LHCN-M2 (cell line): ENCODE data around the gene SLC26A11. TPM values are rescaled to one million over a fixed set of nuclear protein-coding genes. Genes with fewer than 3 reads are reported as not detected.

ENCODE experiments used
- DNase-seq: peaks from one replicate; pipeline ENCODE4 v3.0.0-alpha.2; 2012; ENCODE audit warnings: low read depth
- polyA plus RNA-seq: library from polyadenylated mRNA; unstranded; fragments of >200 nt; gene quantifications from one replicate; pipeline ENCODE4 v1.2.1, GENCODE V29; 2012; ENCODE audit warnings: missing spikeins
- total RNA-seq: library from RNA; depleted of rRNA; stranded (reverse); fragments of >200 nt; gene quantifications from 2 replicates; pipeline ENCODE4 v1.2.3, GENCODE V29; 2014; rRNA removed

Gene SLC26A11
- total RNA-seq = 9.6 and 9.8 TPM in 2 replicates
- polyA plus RNA-seq = 7.2 TPM

DNA sequence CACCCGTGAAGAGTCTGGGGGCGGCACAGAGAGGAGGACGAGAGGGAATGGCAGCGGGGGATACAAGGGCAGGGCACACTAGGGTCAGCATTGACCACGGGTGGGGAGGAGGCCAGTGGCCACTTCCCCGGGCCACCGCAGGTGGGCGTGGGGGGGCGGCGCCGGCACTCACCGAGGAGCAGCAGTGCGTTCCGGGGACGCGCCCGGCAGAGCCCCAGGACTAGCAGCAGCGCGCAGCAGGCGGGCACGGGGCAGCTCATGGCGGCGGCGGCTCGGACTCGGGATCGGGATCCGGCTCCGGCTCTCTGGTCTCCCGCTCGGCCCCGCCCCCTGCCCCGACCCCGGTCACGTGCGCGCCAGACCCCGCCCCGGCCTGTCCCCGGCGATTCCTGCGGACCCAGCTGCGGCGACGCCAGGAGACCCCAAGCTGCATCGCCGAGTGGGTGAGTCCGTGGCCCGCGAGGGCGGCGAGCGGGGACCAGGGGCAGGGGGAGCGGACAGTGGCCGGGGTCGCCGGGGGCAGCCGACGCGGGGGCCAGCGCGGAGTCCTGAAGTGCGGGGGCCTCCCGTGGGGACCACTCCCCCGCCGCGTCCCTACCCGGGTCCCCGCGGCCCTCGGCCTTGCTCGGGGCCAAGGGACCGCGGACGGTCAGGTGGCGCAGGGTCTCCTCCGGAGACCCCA, at the start of gene SLC26A11, which contains the start of gene SGSH:
SLC26A11 (plus strand) TSS at position 374 of the 682 bp plus-strand sequence. CDS start 1,134 bp downstream, outside the sequence.
SGSH (minus strand) TSS at position 280 of the 682 bp plus-strand sequence; CDS start at position 260, 20 bp downstream.
- DNase-seq = peak; percentile 61

DNA sequence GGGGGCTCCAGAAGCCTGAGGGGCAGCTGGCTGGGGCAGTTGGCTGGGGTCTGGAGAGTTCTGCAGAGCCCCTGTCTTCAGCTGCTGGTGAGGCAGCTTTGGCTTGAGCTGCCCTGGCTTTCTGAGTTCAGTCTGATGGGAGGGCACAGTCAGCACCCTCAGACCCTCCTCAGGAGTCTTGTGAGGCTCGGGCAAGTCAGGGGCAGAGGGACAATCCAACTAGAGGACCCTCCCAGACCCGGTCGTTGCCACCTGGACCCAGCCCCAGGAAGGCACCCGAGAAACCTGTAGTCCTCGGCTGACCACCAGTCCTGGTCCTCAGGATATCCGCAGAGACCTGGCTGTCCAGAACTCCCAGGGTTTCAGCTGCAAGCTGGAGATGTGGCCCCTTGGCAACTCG, 48.5 kb upstream of the SLC26A11 start:
- no peak for DNase-seq

DNA sequence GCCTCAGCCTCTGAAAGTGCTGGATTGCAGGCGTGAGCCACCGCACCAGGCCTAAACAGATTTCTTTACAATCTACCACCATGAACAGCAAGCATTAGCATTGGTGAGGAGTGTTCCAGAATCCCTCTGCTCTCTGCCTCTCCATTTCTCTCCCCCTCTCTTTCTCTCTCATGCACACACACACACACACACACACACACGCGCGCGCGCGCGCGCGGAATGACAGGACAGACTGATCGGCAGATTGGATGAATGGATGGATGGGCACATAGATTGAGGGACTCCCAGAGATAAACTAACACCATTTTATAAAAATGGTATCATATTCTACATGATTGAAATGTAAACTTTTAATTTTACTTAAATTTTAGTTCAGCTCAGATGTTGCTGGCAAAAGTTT, 47.1 kb upstream of the SLC26A11 start:
- no peak for DNase-seq

DNA sequence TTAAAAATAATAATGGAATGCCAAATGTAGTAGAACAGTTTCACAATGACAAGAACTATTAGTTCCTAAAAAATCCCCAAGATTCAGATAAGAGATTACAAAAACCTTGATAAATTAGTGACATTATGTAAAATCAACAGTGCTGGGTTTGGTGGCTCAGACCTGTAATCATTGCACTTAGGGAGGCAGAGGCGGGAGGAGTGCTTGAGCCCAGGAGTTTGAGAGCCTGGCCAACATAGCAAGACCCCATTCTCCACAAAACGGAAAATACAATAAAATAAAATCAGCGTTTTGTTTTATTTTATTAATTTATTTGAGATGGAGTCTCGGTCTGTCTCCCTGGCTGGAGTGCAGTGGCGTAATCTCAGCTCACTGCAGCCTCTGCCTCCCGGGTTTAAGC, 46.3 kb upstream of the SLC26A11 start:
- no peak for DNase-seq

DNA sequence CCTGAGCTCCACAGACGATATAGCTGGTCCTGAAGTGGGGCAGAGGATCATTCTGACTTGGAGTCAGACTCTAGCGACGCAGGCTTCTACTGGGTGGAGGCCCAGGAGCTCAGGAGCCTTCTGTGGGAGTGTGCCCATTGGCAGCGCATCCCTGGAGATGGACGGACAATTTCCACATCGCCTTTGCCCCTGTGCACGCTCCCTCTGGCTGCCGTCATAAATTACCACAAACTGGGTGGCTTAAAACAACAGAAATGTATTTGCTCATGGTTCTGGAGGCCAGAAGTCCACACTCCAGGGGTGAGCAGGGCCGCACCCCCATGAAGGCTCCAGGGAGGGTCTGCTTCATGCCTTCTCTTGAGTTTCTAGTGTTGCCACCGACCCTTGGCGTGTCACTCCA, 43.5 kb upstream of the SLC26A11 start:
- DNase-seq = no peak

DNA sequence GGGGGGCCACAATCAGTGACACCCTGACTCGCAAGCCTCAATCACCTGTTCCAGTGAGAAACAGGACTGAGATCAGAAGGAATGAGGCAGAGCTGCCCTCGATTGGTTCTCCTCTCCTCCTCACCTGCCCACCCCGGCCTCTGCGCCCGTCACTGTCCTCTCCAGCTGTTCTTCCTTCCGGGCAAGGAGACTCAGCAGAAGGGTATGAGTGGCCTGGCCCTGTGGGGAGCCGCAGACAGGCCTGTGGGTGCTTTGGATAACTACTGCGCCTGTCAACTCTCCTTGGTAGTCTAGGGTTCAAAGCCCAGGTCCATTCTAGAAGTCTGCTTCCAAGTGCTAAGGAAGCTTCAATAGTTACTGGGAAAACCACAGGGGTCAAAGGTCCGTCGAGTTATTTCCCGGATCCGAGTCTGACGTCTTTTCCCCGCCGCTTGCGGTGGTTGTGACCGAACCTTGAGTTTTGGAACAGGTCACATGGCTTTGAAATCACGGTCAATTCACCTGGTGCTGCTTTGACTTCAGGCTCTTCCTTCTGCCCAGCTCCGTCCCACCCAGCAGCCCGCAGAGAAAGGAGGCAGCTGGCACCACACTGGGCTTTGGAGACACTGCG, 42.1 kb upstream of the SLC26A11 start:
- peak; percentile 5 for DNase-seq

DNA sequence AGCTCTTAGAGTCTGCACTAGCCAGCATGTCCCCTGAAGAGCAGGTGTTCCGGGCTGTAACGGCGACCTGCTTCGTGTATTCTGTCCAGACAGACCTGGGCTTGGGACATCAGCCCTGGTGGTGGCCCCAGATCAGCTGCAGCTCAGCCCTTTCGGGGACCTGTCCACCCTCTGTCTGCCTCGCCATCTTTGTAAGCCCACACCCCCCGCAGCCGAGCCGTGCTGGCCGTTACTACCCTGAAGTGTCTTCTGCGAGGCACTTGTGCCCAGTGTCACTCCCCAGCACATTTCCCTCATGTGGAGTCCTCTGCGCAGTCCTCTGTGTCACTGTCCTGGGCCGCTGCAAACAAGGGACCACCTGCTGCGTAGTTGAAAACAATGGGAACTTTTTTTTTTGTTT, 40.0 kb upstream of the SLC26A11 start:
- DNase-seq = no peak

DNA sequence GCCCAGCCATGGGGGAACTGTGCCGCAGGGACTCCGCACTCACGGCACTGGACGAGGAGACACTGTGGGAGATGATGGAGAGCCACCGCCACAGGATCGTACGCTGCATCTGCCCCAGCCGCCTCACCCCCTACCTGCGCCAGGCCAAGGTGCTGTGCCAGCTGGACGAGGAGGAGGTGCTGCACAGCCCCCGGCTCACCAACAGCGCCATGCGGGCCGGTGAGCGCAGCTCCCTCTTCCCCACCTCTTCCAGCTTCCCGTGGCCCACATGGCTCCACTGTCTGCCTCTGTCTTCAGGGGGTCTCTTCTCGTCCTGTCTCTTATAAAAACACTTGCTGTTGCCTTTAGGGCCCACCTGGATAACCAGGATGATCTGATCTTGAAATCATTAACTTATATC, 38.8 kb upstream of the SLC26A11 start:
- DNase-seq = no peak

DNA sequence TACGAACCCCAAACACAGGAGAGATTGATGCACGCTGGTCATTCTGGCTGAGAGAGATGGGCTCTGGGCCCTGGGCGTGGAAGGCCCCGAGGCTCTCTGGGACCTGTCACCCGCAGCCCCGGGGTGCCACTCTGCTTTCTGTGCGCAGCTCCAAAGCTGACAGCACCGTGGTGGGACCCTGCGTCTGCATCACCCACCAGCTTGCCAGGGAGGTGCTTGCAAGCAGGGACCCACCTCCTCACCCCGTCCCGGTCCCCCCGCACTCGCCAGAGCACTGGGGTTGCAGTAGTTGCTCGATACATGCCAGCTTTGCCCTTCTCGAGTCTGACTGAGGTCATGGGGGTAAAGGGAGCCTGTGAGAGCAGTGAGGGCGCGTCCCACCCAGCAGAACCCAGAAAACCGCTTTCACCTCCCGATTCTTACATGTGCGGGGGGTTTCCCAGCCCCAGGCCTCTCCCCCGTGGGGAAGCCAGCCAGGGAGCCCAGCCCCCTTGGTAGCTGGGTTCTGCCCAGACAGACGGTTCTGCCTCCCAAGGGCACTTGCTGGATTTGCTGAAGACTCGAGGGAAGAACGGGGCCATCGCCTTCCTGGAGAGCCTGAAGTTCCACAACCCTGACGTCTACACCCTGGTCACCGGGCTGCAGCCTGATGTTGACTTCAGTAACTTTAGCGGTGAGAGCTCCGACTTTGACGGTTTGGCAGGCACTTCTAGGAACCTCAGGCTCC, 37.9 kb upstream of the SLC26A11 start:
- no peak for DNase-seq

DNA sequence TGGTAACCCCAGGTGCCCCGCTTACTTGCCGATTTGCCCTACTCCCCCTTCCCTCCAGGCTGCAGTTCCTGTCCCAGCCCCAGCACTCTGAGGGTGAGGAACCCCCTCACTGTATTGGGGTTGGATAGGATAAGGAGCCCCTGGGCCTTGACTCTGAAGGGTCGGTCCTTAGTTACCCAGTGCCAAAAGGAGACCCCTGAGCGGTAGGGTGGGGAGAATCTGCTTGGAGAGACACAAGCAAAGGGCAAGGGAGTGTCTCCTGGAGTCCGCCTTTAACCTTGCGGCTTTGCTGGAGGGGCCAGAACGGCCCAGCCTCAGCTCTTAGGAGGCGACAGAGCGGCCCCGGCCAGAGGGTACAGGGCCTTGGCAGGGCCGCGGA, 37.4 kb upstream of the SLC26A11 start:
- DNase-seq = no peak

DNA sequence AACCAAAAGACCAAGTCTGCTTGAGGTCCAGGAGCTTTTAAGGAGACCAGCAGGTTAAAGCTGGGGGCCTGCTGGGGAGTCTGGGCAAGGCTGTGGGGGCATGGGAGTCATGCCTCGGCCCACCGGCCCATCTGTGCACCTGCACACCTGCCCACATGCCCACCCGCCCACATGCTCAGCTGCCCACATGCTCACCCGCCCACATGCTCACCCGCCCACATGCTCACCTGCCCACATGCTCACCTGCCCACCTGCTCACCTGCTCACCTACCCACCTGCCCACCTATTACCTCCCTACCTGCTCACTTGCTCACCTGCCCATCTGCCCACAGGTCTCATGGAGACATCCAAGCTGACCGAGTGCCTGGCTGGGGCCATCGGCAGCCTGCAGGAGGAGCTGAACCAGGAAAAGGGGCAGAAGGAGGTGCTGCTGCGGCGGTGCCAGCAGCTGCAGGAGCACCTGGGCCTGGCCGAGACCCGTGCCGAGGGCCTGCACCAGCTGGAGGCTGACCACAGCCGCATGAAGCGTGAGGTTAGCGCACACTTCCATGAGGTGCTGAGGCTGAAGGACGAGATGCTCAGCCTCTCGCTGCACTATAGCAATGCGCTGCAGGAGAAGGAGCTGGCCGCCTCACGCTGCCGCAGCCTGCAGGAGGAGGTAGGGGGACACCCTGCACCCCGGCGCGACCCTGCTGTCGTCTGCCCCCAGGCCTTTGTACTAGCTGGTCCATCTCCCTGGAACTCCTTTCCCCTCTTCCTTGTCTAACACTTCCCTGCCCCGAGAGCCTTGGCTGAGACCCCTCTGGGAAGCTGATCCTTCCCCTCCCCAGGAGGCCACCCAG, 36.4 kb upstream of the SLC26A11 start:
- no peak for DNase-seq

DNA sequence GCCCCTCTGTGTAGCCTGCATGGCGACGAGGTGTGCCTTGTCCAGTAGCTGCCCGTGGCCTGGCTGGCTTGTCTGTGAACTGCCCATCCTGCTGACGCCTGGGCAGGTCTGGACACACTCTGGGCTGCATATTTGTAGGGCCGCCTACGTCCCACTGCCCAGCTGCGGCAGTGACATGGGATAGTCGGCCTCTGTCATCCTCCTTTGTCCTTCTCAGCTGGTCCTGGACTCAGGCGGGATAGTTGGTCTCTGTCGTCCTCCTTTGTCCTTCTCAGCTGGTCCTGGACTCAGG, 35.9 kb upstream of the SLC26A11 start:
- no peak for DNase-seq

DNA sequence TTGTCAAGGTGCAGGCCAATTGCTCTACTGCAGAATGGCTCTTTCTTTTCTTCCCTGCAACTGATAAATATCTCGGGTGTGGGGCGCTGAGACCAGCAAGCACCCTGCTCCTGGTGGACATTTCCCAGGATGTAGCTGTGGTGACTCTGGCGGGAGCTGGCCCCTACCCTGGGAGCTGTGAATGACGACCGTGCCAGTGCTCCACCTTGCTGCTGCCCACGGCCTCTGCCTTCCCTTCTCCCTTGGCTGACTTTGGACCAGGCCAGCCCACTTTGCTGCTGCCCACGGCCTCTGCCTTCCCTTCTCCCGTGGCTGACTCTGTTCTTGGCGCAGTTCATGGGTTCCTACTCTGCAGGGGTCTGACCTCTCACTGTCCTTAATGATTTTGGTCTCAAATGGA, 34.3 kb upstream of the SLC26A11 start:
- no peak for DNase-seq

DNA sequence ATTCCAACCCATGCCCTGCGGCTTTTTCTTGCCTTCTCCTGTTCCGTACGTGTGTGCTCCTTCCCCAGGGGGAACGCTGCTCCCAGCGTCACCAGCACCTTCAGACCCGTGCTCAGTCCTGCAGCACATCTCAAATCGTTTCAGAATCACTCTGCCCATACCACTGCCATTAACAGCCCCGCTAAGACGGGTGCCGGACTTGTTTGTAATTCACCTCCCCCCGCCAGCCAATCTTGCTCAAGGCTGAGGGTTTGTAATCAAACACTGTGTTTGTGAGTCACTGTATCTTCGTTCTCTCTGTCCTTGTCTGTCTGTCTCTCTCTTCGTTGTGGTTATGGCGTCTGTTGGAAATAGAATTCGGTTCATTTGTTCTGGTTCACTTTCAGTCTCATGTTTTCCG, 33.1 kb upstream of the SLC26A11 start:
- peak; percentile 48 for DNase-seq

DNA sequence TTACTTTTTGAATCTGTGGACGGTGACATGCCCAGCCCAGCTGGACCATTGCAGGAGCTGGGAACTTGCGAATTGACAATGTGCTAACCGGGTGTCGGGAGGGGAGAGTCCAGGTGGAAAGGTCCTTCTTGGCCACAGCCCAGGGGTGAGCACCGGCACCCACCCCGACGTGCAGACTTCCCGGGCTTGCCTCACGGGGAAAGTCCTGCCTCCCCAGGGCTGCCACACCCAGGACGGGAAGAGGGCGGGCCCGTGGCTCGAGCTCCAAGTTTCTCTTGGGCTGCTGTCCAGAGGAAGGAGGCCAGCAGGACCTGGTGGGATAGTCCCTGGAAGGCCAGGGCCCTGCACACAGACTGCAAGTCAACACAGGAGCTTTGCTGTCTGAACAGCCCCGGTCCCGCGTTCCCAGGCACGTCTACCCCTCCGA, 32.7 kb upstream of the SLC26A11 start:
- DNase-seq = peak; percentile 12

DNA sequence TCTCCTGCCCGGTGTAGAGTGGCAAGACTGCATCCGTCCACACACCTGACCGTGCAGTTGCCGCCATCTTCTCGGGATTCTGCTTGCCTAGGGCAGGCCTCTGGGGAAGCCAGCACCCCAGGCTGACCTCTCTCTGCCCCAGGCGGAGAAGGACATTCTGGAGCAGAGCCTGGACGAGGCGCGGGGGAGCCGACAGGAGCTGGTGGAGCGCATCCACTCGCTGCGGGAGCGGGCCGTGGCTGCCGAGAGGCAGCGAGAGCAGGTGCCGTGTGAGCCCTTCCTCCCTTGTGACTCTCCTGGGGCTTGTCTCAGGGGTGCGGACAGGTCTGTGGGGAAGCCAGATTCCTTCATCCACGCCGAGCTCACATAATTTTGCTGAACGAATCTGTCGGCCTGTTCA, 30.6 kb upstream of the SLC26A11 start:
- no peak for DNase-seq

DNA sequence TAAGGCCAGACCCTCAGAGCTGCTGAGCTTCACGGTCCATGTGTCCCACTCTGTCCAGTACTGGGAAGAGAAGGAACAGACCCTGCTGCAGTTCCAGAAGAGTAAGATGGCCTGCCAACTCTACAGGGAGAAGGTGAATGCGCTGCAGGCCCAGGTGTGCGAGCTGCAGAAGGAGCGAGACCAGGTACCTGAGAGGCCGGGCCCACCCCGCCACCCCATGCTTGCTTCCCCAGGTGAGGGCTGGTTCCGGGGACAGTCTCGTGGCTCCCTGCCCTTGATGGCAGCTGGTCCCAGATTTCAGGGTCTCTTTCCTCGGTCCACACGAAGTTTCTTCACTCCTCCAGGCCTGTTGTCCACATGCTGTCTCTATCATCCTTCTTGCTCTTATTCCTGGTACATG, 29.5 kb upstream of the SLC26A11 start:
- no peak for DNase-seq

DNA sequence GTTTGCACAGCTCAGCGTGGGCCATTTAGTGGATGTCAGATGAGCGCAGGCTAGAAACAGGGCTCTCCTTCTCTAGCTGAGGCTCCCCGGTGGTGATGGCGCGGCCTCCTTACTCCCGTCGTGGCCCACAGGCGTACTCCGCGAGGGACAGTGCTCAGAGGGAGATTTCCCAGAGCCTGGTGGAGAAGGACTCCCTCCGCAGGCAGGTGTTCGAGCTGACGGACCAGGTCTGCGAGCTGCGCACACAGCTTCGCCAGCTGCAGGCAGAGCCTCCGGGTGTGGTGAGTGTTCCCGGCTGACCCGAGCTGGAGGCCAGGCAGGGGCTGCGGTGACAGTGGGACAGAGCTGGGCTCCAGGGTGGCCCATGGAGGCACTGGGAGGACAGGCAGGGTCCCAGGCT, 29.0 kb upstream of the SLC26A11 start:
- no peak for DNase-seq

DNA sequence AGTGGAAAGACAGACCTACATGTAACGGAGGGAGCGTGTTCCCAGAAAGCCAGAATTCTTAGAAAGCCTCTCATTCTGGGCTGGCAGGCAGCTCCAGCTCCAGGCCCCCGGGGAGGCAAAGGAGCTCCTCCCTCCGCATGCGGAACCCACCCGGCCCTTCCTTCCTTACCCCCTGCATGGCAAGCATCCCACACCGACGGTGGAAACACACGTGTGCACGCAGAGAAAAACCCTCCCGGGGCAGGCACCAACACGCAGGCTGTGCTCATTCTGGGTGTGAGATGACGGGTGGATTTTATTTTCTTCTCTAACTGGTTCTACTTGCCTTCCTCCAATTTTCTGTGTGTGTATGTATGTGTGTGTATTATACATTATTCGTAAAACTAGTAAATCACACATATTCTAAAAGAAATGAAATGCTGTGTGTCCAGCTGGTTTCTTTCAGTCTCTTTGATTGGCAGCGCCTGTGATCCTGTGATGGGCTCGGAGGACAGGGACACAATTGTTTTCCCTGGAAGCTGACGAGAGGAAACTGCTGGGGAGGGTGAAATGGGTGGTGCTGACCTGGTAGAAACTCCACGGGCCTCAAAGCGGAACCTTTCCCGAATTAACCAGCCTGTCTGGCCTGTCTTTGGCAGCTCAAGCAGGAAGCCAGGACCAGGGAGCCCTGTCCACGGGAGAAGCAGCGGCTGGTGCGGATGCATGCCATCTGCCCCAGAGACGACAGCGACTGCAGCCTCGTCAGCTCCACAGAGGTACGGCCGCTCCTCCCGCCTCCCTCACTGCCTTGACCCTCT, 28.2 kb upstream of the SLC26A11 start:
- DNase-seq = no peak

DNA sequence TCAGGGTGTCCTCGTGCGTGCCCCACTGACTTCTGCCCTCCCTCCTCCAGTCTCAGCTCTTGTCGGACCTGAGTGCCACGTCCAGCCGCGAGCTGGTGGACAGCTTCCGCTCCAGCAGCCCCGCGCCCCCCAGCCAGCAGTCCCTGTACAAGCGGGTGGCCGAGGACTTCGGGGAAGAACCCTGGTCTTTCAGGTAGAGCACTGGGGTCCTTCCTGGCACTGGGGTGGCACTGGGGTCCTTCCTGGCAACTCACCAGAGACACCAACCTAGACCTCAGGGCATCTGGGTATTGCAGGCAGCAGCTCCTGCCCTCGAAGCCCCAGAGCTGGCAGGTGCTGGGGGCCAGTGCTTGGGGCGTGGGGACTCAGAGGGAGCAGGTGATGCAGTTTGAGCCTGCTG, 25.1 kb upstream of the SLC26A11 start:
- DNase-seq = no peak
